Caco-2 (cell line): ENCODE measurements around the gene GTF2F1. TPM values are rescaled to one million over a fixed set of nuclear protein-coding genes. Genes with fewer than 3 reads are reported as not detected.

Source experiments
- BruUV-seq: library from RNA; stranded (reverse); fragments of 400-500 nt; replicated peaks from 2 replicates; lab custom pipeline; 2021; lab: Mats Ljungman, UMichigan
- CTCF ChIA-PET: fragments of 300-600 bp; sonication (Branson Sonifier 250); formaldehyde crosslinking; loops from one replicate; lab custom pipeline; 2022; ENCODE audit warnings: antibody characterized with exemption; lab: Charles Lee
- POLR2A ChIA-PET: fragments of 300-600 bp; sonication (Branson Sonifier 250); formaldehyde crosslinking; loops from one replicate; lab custom pipeline; 2022; ENCODE audit warnings: antibody characterized with exemption; lab: Charles Lee
- DNase-seq, 2 experiments: peaks; one replicate each; pipeline versions ENCODE4 v3.0.0 to v3.0.0-alpha.2; 2020 to 2022
- H3K27me3 ChIP-seq: replicated peaks from 2 replicates; pipeline ENCODE4 v1.6.0; 2011; ENCODE audit warnings: low read length; ENCODE audit not compliant: control insufficient read depth, insufficient read depth
- H3K36me3 ChIP-seq: 2 replicates; pipeline ENCODE4 v1.5.1; 2011; ENCODE audit warnings: low read length; ENCODE audit not compliant: control insufficient read depth, insufficient read depth
- H3K4me1 ChIP-seq: fragments of 250-450 bp; sonication (Bioruptor Pico); 2 replicates; pipeline ENCODE4 v1.5.1; 2020; ENCODE audit warnings: mild to moderate bottlenecking
- H3K4me3 ChIP-seq: 2 replicates; pipeline ENCODE4 v1.5.1; 2011; ENCODE audit warnings: low read depth, mild to moderate bottlenecking, control low read depth, low read length
- H3K9me3 ChIP-seq: fragments of 250-450 bp; sonication (Bioruptor Pico); 2 replicates; pipeline ENCODE4 v1.5.1; 2020; ENCODE audit warnings: mild to moderate bottlenecking, moderate library complexity
- H3K27ac Mint-ChIP-seq: one replicate; pipeline ENCODE4 v1.8.0; 2022; ENCODE audit warnings: mixed read lengths; ENCODE audit not compliant: unreplicated experiment
- H3K27me3 Mint-ChIP-seq: one replicate; pipeline ENCODE4 v1.8.0; 2022; ENCODE audit warnings: mixed read lengths; ENCODE audit not compliant: insufficient read depth, unreplicated experiment
- H3K36me3 Mint-ChIP-seq: one replicate; pipeline ENCODE4 v1.8.0; 2022; ENCODE audit warnings: mild to moderate bottlenecking, mixed read lengths; ENCODE audit not compliant: insufficient read depth, unreplicated experiment
- H3K4me1 Mint-ChIP-seq: one replicate; pipeline ENCODE4 v1.8.0; 2022; ENCODE audit warnings: low read depth, mixed read lengths; ENCODE audit not compliant: unreplicated experiment
- H3K4me3 Mint-ChIP-seq: one replicate; pipeline ENCODE4 v1.8.0; 2022; ENCODE audit warnings: mild to moderate bottlenecking, moderate library complexity, mixed read lengths; ENCODE audit not compliant: unreplicated experiment
- H3K9me3 Mint-ChIP-seq: one replicate; pipeline ENCODE4 v1.8.0; 2022; ENCODE audit warnings: mixed read lengths; ENCODE audit not compliant: unreplicated experiment
- CTCF ChIP-seq, 2 experiments: fragments of 200-600 bp in 1 of 2; IDR thresholded peaks; 1 replicate in 1 of 2; 2 replicates in 1 of 2; pipeline versions ENCODE4 v1.5.1 to v1.8.0; 2011 to 2022; ENCODE audit warnings: antibody characterized with exemption in 1 of 2, control low read depth in 1 of 2, inconsistent platforms in 1 of 2, low read depth in 1 of 2, low read length in 1 of 2, mild to moderate bottlenecking in 1 of 2, moderate library complexity in 1 of 2; ENCODE audit not compliant: insufficient read depth in 1 of 2, severe bottlenecking in 1 of 2, unreplicated experiment in 1 of 2
- intact Hi-C: fragments of 100-400 bp; cut with micrococcal nuclease; formaldehyde crosslinking; loops from one replicate; pipeline ENCODE4 v1.10.0; 2022; ENCODE audit not compliant: unreplicated experiment
- total RNA-seq: library from RNA; stranded (reverse); gene quantifications from 2 replicates; pipeline ENCODE4 v1.2.3, GENCODE V29; 2022

GTF2F1 gene
- total RNA-seq, 1 experiment from 2014 or later = 77.4 TPM

GRCh38 chr19:6417713-6418561 is 25.0 kb upstream of the GTF2F1 start:
- H3K27ac Mint-ChIP-seq = no peak overlapping the region
- POLR2A ChIA-PET = no interaction called here
- no peaks in the 10 kb centered on the region for H3K27me3 ChIP-seq
- H3K9me3 ChIP-seq = no peaks in the 10 kb centered on the region
- no peaks in the 10 kb centered on the region for H3K9me3 Mint-ChIP-seq
- peaks cover 2% of the 10 kb centered on the region for H3K4me1 ChIP-seq
- no peak overlapping the region for H3K4me3 ChIP-seq
- intact Hi-C loops = no loop called here
- peaks cover 7% of the 10 kb centered on the region for H3K36me3 ChIP-seq
- TF ChIP-seq CTCF (IDR thresholded peaks at IDR 0.05; ENCODE audit: insufficient read depth in 1 of 2, low read depth in 1 of 2, low read length in 1 of 2, severe bottlenecking in 1 of 2, unreplicated experiment in 1 of 2) = peak in 1 of 2 experiments; percentile 57
- CTCF ChIA-PET = interaction anchor here (0.6 to 1.0 kb wide), 2 partner anchors 10 to 98 kb away, joined by 3 to 6 read pairs; no protein-coding TSS in a partner anchor
- peaks cover 5% of the 10 kb centered on the region for H3K4me1 Mint-ChIP-seq
- H3K4me3 Mint-ChIP-seq = no peak overlapping the region
- DNase-seq = peak in 1 of 2 experiments; percentile 59
- no TSS peak for BruUV-seq
- H3K27me3 Mint-ChIP-seq = no peaks in the 10 kb centered on the region
- H3K36me3 Mint-ChIP-seq = peaks cover 94% of the 10 kb centered on the region

GRCh38 chr19:6416658-6417405 is 23.9 kb upstream of the GTF2F1 start:
- Histone ChIP-seq H3K36me3 (peaks cover 7% of the 10 kb centered on the region), H3K4me3 (no peak overlapping the region), H3K27me3 (no peaks in the 10 kb centered on the region), H3K4me1 (no peaks in the 10 kb centered on the region), H3K9me3 (no peaks in the 10 kb centered on the region)
- Mint-ChIP-seq H3K4me1 (peaks cover 5% of the 10 kb centered on the region), H3K36me3 (peaks cover 94% of the 10 kb centered on the region), H3K27ac (no peak overlapping the region), H3K27me3 (no peaks in the 10 kb centered on the region), H3K9me3 (no peaks in the 10 kb centered on the region), H3K4me3 (no peak overlapping the region)
- ChIA-PET POLR2A (no interaction called here), CTCF (interaction anchor here (1.0 kb wide), 1 partner anchor 100 kb away, joined by 3 read pairs; no protein-coding TSS in a partner anchor)
- intact Hi-C loops = no loop called here
- no peak for TF ChIP-seq CTCF (IDR thresholded peaks at IDR 0.05; ENCODE audit: insufficient read depth in 1 of 2, low read depth in 1 of 2, low read length in 1 of 2, severe bottlenecking in 1 of 2, unreplicated experiment in 1 of 2)
- no TSS peak for BruUV-seq
- no peak for DNase-seq

GRCh38 chr19:6415591-6416190 is 22.7 kb upstream of the GTF2F1 start:
- peaks cover 5% of the 10 kb centered on the region for H3K36me3 ChIP-seq
- H3K27me3 Mint-ChIP-seq = no peaks in the 10 kb centered on the region
- ChIA-PET POLR2A (no interaction called here), CTCF (no interaction called here)
- DNase-seq = no peak
- BruUV-seq = no TSS peak
- H3K4me3 Mint-ChIP-seq = no peak overlapping the region
- H3K4me3 ChIP-seq = no peak overlapping the region
- intact Hi-C loops = no loop called here
- peaks cover 5% of the 10 kb centered on the region for H3K4me1 Mint-ChIP-seq
- H3K27ac Mint-ChIP-seq = no peak overlapping the region
- no peaks in the 10 kb centered on the region for H3K4me1 ChIP-seq
- H3K36me3 Mint-ChIP-seq = peaks cover 86% of the 10 kb centered on the region
- TF ChIP-seq CTCF (IDR thresholded peaks at IDR 0.05; ENCODE audit: insufficient read depth in 1 of 2, low read depth in 1 of 2, low read length in 1 of 2, severe bottlenecking in 1 of 2, unreplicated experiment in 1 of 2) = no peak
- H3K9me3 ChIP-seq = no peaks in the 10 kb centered on the region
- H3K9me3 Mint-ChIP-seq = no peaks in the 10 kb centered on the region
- no peaks in the 10 kb centered on the region for H3K27me3 ChIP-seq
